Mucosa of stomach (tissue), 1 donor: ENCODE data around the gene SLK.

Experiments used
- H3K27me3 ChIP-seq: one replicate; pipeline ENCODE4 v1.7.0; 2013; ENCODE audit warnings: mild to moderate bottlenecking, low read length; ENCODE audit not compliant: control insufficient read depth, insufficient read depth
- H3K36me3 ChIP-seq: one replicate; pipeline ENCODE4 v1.7.0; 2013; ENCODE audit warnings: low read length; ENCODE audit not compliant: control insufficient read depth, insufficient read depth
- H3K4me1 ChIP-seq: one replicate; pipeline ENCODE4 v1.7.0; 2013; ENCODE audit warnings: mild to moderate bottlenecking, low read length; ENCODE audit not compliant: control insufficient read depth, insufficient read depth
- H3K4me3 ChIP-seq: one replicate; pipeline ENCODE4 v1.7.0; 2013; ENCODE audit warnings: low read length
- H3K9ac ChIP-seq: one replicate; pipeline ENCODE4 v1.7.0; 2013; ENCODE audit warnings: mild to moderate bottlenecking, low read length, moderate library complexity
- H3K9me3 ChIP-seq: one replicate; pipeline ENCODE4 v1.7.0; 2013; ENCODE audit warnings: mild to moderate bottlenecking, low read length, moderate library complexity; ENCODE audit not compliant: control insufficient read depth
- donor health status: Pancreatic carcinoma.

SLK gene

GRCh38 chr10:104028146-104028545, 61.2 kb downstream of the SLK start:
- Histone ChIP-seq H3K27me3 (no peaks in the 10 kb centered on the region), H3K4me3 (no peak overlapping the region), H3K9ac (no peak overlapping the region), H3K36me3 (no peaks in the 10 kb centered on the region), H3K4me1 (no peaks in the 10 kb centered on the region), H3K9me3 (no peaks in the 10 kb centered on the region)

- no peak overlapping the region for H3K9ac ChIP-seq
- H3K4me3 ChIP-seq: no peak overlapping the region
- no peaks in the 10 kb centered on the region for H3K36me3 ChIP-seq
- no peaks in the 10 kb centered on the region for H3K27me3 ChIP-seq
- H3K4me1 ChIP-seq: no peaks in the 10 kb centered on the region
- no peaks in the 10 kb centered on the region for H3K9me3 ChIP-seq
Measured at GRCh38 chr10:104028823-104029520, 62.0 kb downstream of the SLK start.

DNA sequence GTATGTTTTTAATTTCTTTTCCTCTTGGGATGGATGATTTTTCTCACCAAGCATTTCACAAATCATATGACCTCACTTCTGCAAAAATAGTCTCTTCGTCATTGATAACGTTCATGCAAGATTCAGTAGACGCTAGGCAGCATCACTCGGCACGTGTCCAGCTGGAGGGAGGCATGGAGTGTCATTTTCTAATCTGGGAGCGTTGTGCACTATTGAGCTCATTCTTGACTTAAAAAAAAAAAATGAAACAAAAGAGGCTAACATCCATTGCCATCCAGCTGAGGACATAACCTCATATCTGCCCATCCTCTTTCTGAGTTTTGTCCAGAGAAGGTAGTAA, 62.6 kb downstream of the SLK start:
- Histone ChIP-seq H3K27me3 (no peaks in the 10 kb centered on the region), H3K9ac (no peak overlapping the region), H3K4me3 (no peak overlapping the region), H3K9me3 (no peaks in the 10 kb centered on the region), H3K36me3 (no peaks in the 10 kb centered on the region), H3K4me1 (no peaks in the 10 kb centered on the region)

DNA sequence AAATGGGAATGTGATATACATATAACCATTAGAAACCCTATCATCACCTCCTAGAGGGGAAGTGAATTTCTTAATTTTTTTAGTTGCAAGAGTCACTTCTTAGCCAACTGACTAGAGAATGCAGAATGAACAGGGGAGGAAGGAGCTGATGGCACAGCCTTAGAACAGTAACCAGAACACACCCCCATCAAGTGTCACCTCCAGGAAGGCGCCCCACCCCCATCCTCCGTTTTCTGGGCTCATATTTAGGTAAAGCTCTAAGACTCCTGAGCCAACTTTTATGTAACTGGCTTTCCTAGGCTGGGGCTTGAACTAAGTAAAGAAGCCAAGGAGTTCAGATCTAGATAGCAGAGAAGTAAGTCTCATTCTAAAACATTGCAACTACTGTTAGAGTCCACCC, 64.7 kb downstream of the SLK start:
- no peaks in the 10 kb centered on the region for H3K27me3 ChIP-seq
- H3K4me1 ChIP-seq: no peaks in the 10 kb centered on the region
- H3K9me3 ChIP-seq: no peaks in the 10 kb centered on the region
- no peak overlapping the region for H3K9ac ChIP-seq
- H3K36me3 ChIP-seq: no peaks in the 10 kb centered on the region
- no peak overlapping the region for H3K4me3 ChIP-seq

DNA sequence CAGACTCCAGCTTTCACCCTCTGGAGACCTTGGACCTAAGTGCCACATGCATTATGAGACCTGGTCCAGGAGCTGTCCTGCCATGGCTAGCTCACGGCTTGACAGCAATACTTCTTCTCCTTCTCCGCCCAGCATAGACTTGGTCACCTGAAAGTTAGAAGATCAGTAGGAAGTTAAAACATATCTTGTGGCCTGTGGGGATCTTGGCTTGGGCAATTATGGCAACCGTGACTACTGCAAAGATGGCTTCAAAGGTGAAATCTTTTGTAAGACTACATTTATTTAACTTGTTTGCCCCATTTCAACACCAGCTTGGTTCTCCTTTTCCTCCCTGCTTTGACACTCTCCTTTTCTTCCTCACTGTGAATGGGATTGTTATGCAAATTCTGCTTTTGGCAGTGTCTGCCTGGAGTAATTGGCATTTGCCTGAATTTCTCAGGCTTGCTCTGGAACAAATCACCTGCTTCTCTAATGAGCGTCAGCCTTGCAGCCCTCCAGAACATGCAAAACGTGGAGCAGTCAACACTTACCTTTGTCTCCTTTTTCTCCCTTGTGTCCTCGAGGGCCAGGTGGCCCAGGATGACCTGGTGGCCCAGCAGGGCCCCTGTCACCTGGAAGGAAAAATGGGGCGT, 65.3 kb downstream of the SLK start:
- no peak overlapping the region for H3K9ac ChIP-seq
- no peaks in the 10 kb centered on the region for H3K9me3 ChIP-seq
- H3K4me3 ChIP-seq: no peak overlapping the region
- H3K36me3 ChIP-seq: no peaks in the 10 kb centered on the region
- no peaks in the 10 kb centered on the region for H3K4me1 ChIP-seq
- no peaks in the 10 kb centered on the region for H3K27me3 ChIP-seq

DNA sequence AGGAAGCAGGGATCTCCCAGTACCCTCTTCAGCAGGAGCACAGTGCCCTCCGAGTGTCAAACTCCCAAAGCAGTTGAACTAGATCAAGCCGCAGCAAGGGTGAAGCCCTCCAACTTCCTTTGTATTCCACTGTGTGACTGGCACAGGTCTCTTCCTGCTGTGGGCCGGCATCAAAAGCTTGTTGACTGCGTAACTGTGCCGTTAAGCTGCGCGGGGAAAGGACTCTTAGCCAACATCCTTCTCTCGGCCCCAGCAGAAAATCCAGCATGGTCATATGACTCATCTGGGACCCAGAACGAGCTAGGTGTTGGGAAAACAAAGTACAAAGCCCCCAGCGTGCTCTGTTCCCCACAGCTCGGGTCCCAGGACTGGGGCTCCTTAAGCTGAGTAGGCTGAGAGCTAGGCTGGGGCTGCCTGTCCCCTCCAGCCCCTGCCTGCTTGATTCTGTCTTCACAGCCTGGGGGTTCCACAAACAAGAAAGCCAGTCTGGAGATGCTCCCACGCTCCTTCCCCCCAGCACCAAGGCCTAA, 66.5 kb downstream of the SLK start:
- Histone ChIP-seq H3K27me3 (no peaks in the 10 kb centered on the region), H3K36me3 (no peaks in the 10 kb centered on the region), H3K4me1 (no peaks in the 10 kb centered on the region), H3K4me3 (no peak overlapping the region), H3K9ac (no peak overlapping the region), H3K9me3 (no peaks in the 10 kb centered on the region)

DNA sequence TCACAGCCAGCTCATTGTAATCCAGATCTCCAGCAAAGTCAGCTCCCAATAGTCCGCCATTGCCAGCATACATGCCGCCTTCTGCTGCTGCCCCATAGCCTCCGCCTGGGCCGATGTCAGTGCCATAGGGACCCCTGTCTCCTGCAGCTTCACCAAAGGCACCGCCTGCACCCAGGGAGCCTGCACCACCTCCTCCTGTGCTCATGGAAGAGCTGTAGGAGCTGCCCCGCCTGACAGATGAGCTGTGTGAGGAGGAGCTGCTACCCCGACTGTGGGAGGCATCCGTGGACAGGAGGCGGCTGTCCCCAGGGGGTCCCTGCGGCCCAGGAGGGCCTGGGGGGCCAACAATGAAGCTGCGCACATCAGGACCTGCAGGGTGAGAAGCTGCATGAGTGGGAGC, 67.0 kb downstream of the SLK start:
- no peaks in the 10 kb centered on the region for H3K9me3 ChIP-seq
- H3K9ac ChIP-seq: no peak overlapping the region
- H3K36me3 ChIP-seq: no peaks in the 10 kb centered on the region
- H3K4me1 ChIP-seq: no peaks in the 10 kb centered on the region
- H3K4me3 ChIP-seq: no peak overlapping the region
- H3K27me3 ChIP-seq: no peaks in the 10 kb centered on the region

DNA sequence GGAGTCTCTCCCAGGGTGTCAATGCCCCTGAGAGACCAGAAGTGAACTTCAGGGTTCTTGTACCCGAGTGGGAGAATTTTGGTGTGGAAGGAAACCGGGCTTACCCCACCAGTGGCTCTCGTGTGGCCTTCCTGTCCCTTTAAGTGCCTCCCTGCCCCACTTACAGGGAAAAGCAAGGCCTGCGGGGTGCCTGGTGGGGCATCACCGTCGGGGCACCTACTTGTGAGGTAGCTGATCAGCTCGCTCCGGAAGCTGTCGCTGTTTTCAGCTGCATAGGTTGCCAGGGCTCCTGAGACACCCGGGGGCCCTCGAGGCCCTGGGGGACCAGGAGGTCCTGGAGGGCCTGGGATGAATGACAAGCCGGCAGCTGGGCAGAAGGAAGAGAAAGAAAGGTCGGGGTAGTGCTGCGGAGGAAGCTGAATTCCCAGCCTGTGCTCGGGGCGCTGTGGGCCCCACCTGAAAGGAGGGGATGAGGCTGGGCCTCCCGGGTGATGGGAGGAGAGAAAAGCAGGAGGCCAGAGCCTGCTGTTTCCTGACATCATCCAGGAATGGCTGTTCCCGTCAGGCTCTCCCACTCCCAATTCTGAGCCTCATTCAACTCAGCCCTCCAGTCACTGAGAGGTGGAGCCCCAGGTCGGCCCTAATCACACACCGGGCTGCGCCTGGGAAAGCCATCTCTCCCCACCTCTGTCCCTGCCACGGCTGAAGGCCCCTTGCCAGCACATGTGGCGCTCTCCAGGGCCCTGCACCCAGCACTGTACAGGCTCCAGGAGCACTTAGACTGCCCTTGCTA, 67.7 kb downstream of the SLK start:
- no peak overlapping the region for H3K9ac ChIP-seq
- no peaks in the 10 kb centered on the region for H3K4me1 ChIP-seq
- H3K9me3 ChIP-seq: no peaks in the 10 kb centered on the region
- H3K36me3 ChIP-seq: no peaks in the 10 kb centered on the region
- H3K27me3 ChIP-seq: no peaks in the 10 kb centered on the region
- H3K4me3 ChIP-seq: no peak overlapping the region

GRCh38 chr10:104035194-104036068, 68.5 kb downstream of the SLK start:
- Histone ChIP-seq H3K4me1 (no peaks in the 10 kb centered on the region), H3K9me3 (no peaks in the 10 kb centered on the region), H3K4me3 (no peak overlapping the region), H3K36me3 (no peaks in the 10 kb centered on the region), H3K27me3 (no peaks in the 10 kb centered on the region), H3K9ac (no peak overlapping the region)

DNA sequence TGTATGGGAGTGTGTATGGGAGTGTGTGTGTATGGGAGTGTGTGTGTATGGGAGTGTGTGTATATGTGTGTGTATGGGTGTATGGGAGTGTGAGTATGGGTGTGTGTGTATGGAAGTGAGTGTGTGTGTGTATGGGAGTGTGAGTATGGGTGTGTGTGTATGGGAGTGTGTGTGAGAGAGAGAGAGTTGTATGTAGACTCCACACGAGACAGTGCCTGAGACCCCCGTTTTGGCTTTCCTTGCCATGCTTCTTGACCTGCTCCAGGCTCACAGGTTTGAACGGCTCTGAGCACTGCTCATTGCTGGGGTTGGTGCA, 69.1 kb downstream of the SLK start:
- Histone ChIP-seq H3K36me3 (no peaks in the 10 kb centered on the region), H3K27me3 (no peaks in the 10 kb centered on the region), H3K9ac (no peak overlapping the region), H3K9me3 (no peaks in the 10 kb centered on the region), H3K4me1 (no peaks in the 10 kb centered on the region), H3K4me3 (no peak overlapping the region)

DNA sequence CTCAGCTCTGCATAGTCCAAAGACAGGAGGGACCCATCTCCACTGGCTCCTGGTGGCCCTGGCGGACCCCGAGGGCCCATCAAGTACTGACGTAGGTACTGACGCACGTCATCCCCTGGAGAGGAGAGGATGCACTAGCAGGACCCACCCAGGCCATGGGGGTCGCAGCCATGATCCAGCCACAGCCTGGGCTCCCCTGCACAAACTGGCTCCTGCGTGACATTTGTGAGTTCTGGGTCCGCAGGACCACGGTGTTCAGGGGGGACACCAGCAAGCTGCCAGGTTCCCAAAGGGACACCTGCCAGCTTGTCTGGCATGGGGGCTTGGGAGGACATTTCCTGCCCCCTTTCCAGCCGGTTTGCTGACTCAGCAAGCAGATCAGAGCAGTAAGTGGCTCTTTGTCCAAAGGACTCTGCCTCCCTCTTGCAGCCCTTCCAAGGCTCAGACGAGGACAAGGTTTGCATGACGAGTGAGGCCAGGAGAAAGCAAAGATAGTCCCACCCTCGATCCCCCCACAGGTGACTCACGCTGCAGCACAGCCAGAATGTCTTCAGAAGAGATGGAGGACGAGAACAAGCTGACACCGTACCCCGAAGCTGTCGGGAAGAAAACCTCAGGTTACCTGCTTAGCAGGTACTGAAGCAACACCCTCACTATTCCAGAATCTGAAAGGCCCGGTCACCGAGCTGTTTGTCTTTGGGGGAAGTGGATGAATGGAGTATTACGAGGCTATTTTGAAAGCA, 69.7 kb downstream of the SLK start:
- Histone ChIP-seq H3K4me3 (no peak overlapping the region), H3K36me3 (no peaks in the 10 kb centered on the region), H3K9me3 (no peaks in the 10 kb centered on the region)

More for the DNA sequence above, 69.7 kb downstream of the SLK start:
- no peaks in the 10 kb centered on the region for H3K4me1 ChIP-seq
- H3K9ac ChIP-seq: no peak overlapping the region
- H3K27me3 ChIP-seq: no peaks in the 10 kb centered on the region
